GM12878 (cell line): ENCODE data around the gene VAMP3. TPM values are rescaled to one million over a fixed set of nuclear protein-coding genes. Genes with fewer than 3 reads are reported as not detected.
A peak's percentile ranks its signal among the peaks of the same experiment; 100 is the strongest.

ENCODE experiments used
- ATAC-seq: fragments of 200-7000 bp; cut with Tn5 transposase; 3 replicates; pipeline ENCODE4 v1.9.1; 2020; ENCODE audit warnings: mild to moderate bottlenecking, moderate library complexity
- BruUV-seq: library from RNA; stranded (reverse); fragments of 400-500 nt; replicated peaks from 2 replicates; lab custom pipeline; 2021; lab: Mats Ljungman, UMichigan
- CTCF ChIA-PET: fragments of 300-600 bp; sonication (Branson Sonifier 250); formaldehyde crosslinking; extraction: SDS; loops from one replicate; lab custom pipeline; 2021; ENCODE audit warnings: inconsistent platforms; lab: Yijun Ruan, JAX
- POLR2A ChIA-PET: fragments of 350-600 bp; formaldehyde crosslinking; extraction: SDS; loops from one replicate; lab custom pipeline; 2021; ENCODE audit warnings: inconsistent platforms; lab: Charles Lee
- RAD21 ChIA-PET: fragments of 300-600 bp; sonication (Branson Sonifier 250); formaldehyde crosslinking; loops from one replicate; lab custom pipeline; 2023; ENCODE audit warnings: antibody characterized with exemption; ENCODE audit not compliant: unreplicated experiment; lab: Charles Lee
- SMC1A ChIA-PET: fragments of 300-600 bp; sonication (Branson Sonifier 250); formaldehyde crosslinking; loops from one replicate; lab custom pipeline; 2023; ENCODE audit not compliant: unreplicated experiment, uncharacterized antibody; lab: Charles Lee
- DNase-seq: peaks from one replicate; pipeline ENCODE4 v3.0.0-alpha.2; 2011; ENCODE audit warnings: low read depth, low spot score
- FAIRE-seq: peaks from 3 replicates; lab custom pipeline; 2011; peaks lifted over from hg19 to GRCh38; lab: Jason Lieb, UNC
- H2AFZ ChIP-seq: 2 replicates; pipeline ENCODE4 v1.6.0; 2011; ENCODE audit warnings: low read depth, low read length, control low read depth; ENCODE audit not compliant: control insufficient read depth
- H3K27ac ChIP-seq: 2 replicates; pipeline ENCODE4 v1.5.1; 2011; ENCODE audit warnings: control low read depth; ENCODE audit not compliant: control insufficient read depth, insufficient read depth
- H3K27me3 ChIP-seq, 2 experiments: replicated peaks in 1 of 2; 2 replicates each; pipeline versions ENCODE4 v1.6.0 to v1.6.1; 2011; ENCODE audit warnings: low read length in 1 of 2; ENCODE audit not compliant: control insufficient read depth in 2 of 2, insufficient read depth in 2 of 2
- H3K36me3 ChIP-seq, 2 experiments: 2 replicates each; pipeline ENCODE4 v1.5.1; 2011; ENCODE audit warnings: low read length in 1 of 2; ENCODE audit not compliant: control insufficient read depth in 2 of 2, insufficient read depth in 2 of 2
- H3K4me1 ChIP-seq: 2 replicates; pipeline ENCODE4 v1.6.1; 2011; ENCODE audit warnings: mild to moderate bottlenecking, low read length, moderate library complexity, mixed read lengths; ENCODE audit not compliant: control insufficient read depth, insufficient read depth
- H3K4me2 ChIP-seq: 2 replicates; pipeline ENCODE4 v1.6.0; 2011; ENCODE audit warnings: control low read depth; ENCODE audit not compliant: control insufficient read depth, insufficient read depth
- H3K4me3 ChIP-seq: fragments of 200-600 bp; sonication (generic); 2 replicates; pipeline ENCODE4 v1.5.1; 2016
- H3K79me2 ChIP-seq: 2 replicates; pipeline ENCODE4 v1.6.0; 2011; ENCODE audit warnings: low read length; ENCODE audit not compliant: control insufficient read depth, insufficient read depth
- H3K9ac ChIP-seq: 2 replicates; pipeline ENCODE4 v1.8.0; 2011; ENCODE audit warnings: low read length, control low read depth, mixed read lengths; ENCODE audit not compliant: control insufficient read depth, insufficient read depth
- H3K9me3 ChIP-seq: replicated peaks from 3 replicates; pipeline ENCODE4 v1.5.1; 2011; ENCODE audit warnings: mild to moderate bottlenecking, low read length; ENCODE audit not compliant: control insufficient read depth, insufficient read depth
- H4K20me1 ChIP-seq: 2 replicates; pipeline ENCODE4 v1.6.0; 2011; ENCODE audit not compliant: control insufficient read depth, insufficient read depth
- BACH1 ChIP-seq: fragments of 450-650 bp; IDR thresholded peaks from 2 replicates; pipeline ENCODE4 v1.6.1; 2017; ENCODE audit warnings: mild to moderate bottlenecking, borderline replicate concordance
- CTCF ChIP-seq, 3 experiments: IDR thresholded peaks in 2 of 3; conservative IDR thresholded peaks in 1 of 3; 2 replicates each; pipeline ENCODE4 v1.5.1; 2011; ENCODE audit warnings: low read depth in 3 of 3, low read length in 3 of 3, mild to moderate bottlenecking in 3 of 3, control low read depth in 2 of 3, moderate library complexity in 2 of 3, inconsistent platforms in 1 of 3, mixed read lengths in 1 of 3; ENCODE audit not compliant: control insufficient read depth in 2 of 3, insufficient read depth in 1 of 3; ENCODE audit errors: extremely low read depth in 1 of 3
- E4F1 ChIP-seq: fragments of 450-650 bp; IDR thresholded peaks from 2 replicates; pipeline ENCODE4 v1.6.1; 2018; ENCODE audit warnings: borderline replicate concordance, mild to moderate bottlenecking; ENCODE audit not compliant: partially characterized antibody
- FOXK2 ChIP-seq: fragments of 450-650 bp; IDR thresholded peaks from 2 replicates; pipeline ENCODE4 v1.6.1; 2017; ENCODE audit warnings: mild to moderate bottlenecking, moderate library complexity
- KDM1A ChIP-seq: fragments of 200-600 bp; sonication (generic); IDR thresholded peaks from 2 replicates; pipeline ENCODE4 v1.6.1; 2016; ENCODE audit warnings: borderline replicate concordance
- RAD21 ChIP-seq: IDR thresholded peaks from 2 replicates; pipeline ENCODE4 v1.6.1; 2011; ENCODE audit warnings: mild to moderate bottlenecking, low read depth, low read length, moderate library complexity; ENCODE audit not compliant: insufficient read depth
- RELA ChIP-seq: fragments of 450-650 bp; IDR thresholded peaks from 2 replicates; pipeline ENCODE4 v1.8.0; 2014; ENCODE audit warnings: borderline replicate concordance; ENCODE audit not compliant: partially characterized antibody
- RUNX3 ChIP-seq: IDR thresholded peaks from 2 replicates; pipeline ENCODE4 v1.6.1; 2012; ENCODE audit warnings: low read length, inconsistent platforms
- TBL1XR1 ChIP-seq: IDR thresholded peaks from 2 replicates; pipeline ENCODE4 v1.6.1; 2012; ENCODE audit warnings: low read depth, low read length, improper control_type of control experiment
- ZNF217 ChIP-seq: fragments of 450-650 bp; IDR thresholded peaks from 2 replicates; pipeline ENCODE4 v1.6.1; 2017; ENCODE audit warnings: antibody characterized with exemption, mild to moderate bottlenecking
- WGBS: methylation state at CpG from one replicate; pipeline ENCODE4 v1.1.6; 2016; ENCODE audit warnings: low lambda C conversion rate; ENCODE audit not compliant: insufficient replicate concordance, insufficient coverage; ENCODE audit errors: missing lambda C conversion rate; 5-methylcytosine and 5-hydroxymethylcytosine counted together
- in situ Hi-C: fragments of 300-500 bp; cut with MboI; formaldehyde crosslinking; loops from 9 replicates; pipeline ENCODE4 v1.14.3; 2018; ENCODE audit warnings: mixed read lengths
- intact Hi-C: fragments of 100-400 bp; cut with micrococcal nuclease; formaldehyde crosslinking; loops from one replicate; pipeline ENCODE4 v1.14.2; 2022; ENCODE audit not compliant: unreplicated experiment
- polyA plus RNA-seq, 11 experiments: library from polyadenylated mRNA; depleted of rRNA in 4 of 11; unstranded in 6 of 11; stranded (reverse) in 5 of 11; fragments of >200 nt; fragmentation: Nextera tagmentation in 4 of 11; fragmentation: Illumina TruSeq in 1 of 11; extraction: Ambion mirVana in 4 of 11; extraction: Trizol in 1 of 11; gene quantifications; 1 replicate in 1 of 11; 2 replicates in 10 of 11; pipeline versions ENCODE4 v1.2.1 to v1.2.3, GENCODE V29; 2011 to 2016; ENCODE audit warnings: inconsistent platforms in 2 of 11, missing spikeins in 2 of 11, low read depth in 1 of 11
- total RNA-seq, 4 experiments: library from RNA; depleted of rRNA in 3 of 4; stranded (reverse); fragments of >200 nt in 3 of 4; fragmentation: Illumina TruSeq in 1 of 4; extraction: Trizol in 1 of 4; gene quantifications; 2 replicates each; pipeline versions ENCODE4 v1.2.1 to v1.2.3, GENCODE V29; 2013 to 2021

Gene VAMP3
- total and polyA plus RNA-seq, 10 of the 15 experiments (the other 5 are each of a cell fraction or from before 2014, with no cell fraction given): 4.8 to 24.9 (median 9.7) TPM

GRCh38 chr1:7753641-7754040, 17.5 kb upstream of the VAMP3 start:
- peaks cover 0 to 3% of the 10 kb centered on the region in 2 experiments; a peak in 1 of 4 replicates for H3K27me3 ChIP-seq
- H3K9ac ChIP-seq: no peak overlapping the region
- no peaks in the 10 kb centered on the region for H3K79me2 ChIP-seq
- no peaks in the 10 kb centered on the region for H3K36me3 ChIP-seq
- H3K4me1 ChIP-seq: no peaks in the 10 kb centered on the region
- TF ChIP-seq KDM1A (no peak), TBL1XR1 (no peak), BACH1 (no peak)
- ChIA-PET RAD21 (interaction anchor here (3.4 kb wide), 1 partner anchor 85 kb away, joined by 45 read pairs; no protein-coding TSS in a partner anchor), POLR2A (interaction anchor here (0.5 kb wide), 1 partner anchor 637 kb away, joined by 3 read pairs; no protein-coding TSS in a partner anchor), CTCF (interaction anchor here (1.0 to 7.9 kb wide), 21 partner anchors 8 to 263 kb away, joined by 3 to 208 read pairs (median 6); partner anchors contain the start of gene VAMP3), SMC1A (interaction anchor here (0.8 to 4.8 kb wide), 6 partner anchors 9 to 86 kb away, joined by 3 to 55 read pairs (median 4); no protein-coding TSS in a partner anchor)
- WGBS: 29% methylated on average over 3 of the region's 3 CpGs
- in situ Hi-C loops (no loop called here), intact Hi-C loops (loop anchor here (1.0 to 5.0 kb wide), 2 partner anchors 86 to 149 kb away; no protein-coding TSS in a partner anchor)
- no peaks in the 10 kb centered on the region for H3K9me3 ChIP-seq
- ATAC-seq (peak; percentile 21; the same call in 1 of the 3 replicates), DNase-seq (no peak), FAIRE-seq (no peak)
- no peak overlapping the region for H3K27ac ChIP-seq
- H3K4me2 ChIP-seq: no peak overlapping the region; the same call in 1 of the 2 replicates
- no peaks in the 10 kb centered on the region for H4K20me1 ChIP-seq
- H3K4me3 ChIP-seq: no peak overlapping the region
- peak overlapping the region; percentile 77; the same call in 1 of the 2 replicates for H2AFZ ChIP-seq
- BruUV-seq: no TSS peak

- no peaks in the 10 kb centered on the region for H3K4me1 ChIP-seq
These were observed 16.9 kb upstream of the VAMP3 start for GRCh38 chr1:7754234-7754633.

More at GRCh38 chr1:7754234-7754633, 16.9 kb upstream of the VAMP3 start:
- Histone ChIP-seq H3K79me2 (no peaks in the 10 kb centered on the region), H3K4me3 (0 out of 2 replicates have a peak overlapping the region, but pooled peaks have one; percentile 14), H3K9me3 (no peaks in the 10 kb centered on the region), H2AFZ (peak overlapping the region; percentile 77), H3K27me3 (peaks cover 0 to 3% of the 10 kb centered on the region in 2 experiments; a peak in 1 of 4 replicates), H3K36me3 (no peaks in the 10 kb centered on the region), H3K27ac (no peak overlapping the region), H3K4me2 (peak overlapping the region; percentile 61), H3K9ac (no peak overlapping the region), H4K20me1 (no peaks in the 10 kb centered on the region)
- ChIA-PET SMC1A (interaction anchor here (2.4 to 4.8 kb wide), 2 partner anchors 15 to 86 kb away, joined by 6 to 55 read pairs; no protein-coding TSS in a partner anchor), CTCF (interaction anchor here (1.1 to 7.9 kb wide), 7 partner anchors 9 to 87 kb away, joined by 3 to 208 read pairs (median 23); partner anchors contain the start of gene VAMP3), RAD21 (interaction anchor here (3.4 kb wide), 1 partner anchor 86 kb away, joined by 45 read pairs; no protein-coding TSS in a partner anchor), POLR2A (no interaction called here)
- TF ChIP-seq RAD21 (no peak), RELA (no peak), CTCF (IDR thresholded peaks at IDR 0.05 in 2 of 3, conservative IDR thresholded peaks at IDR 0.05 in 1 of 3; ENCODE audit: control insufficient read depth in 2 of 3, extremely low read depth in 1 of 3, insufficient read depth in 1 of 3, low read depth in 3 of 3, low read length in 3 of 3) (no peak), ZNF217 (no peak), FOXK2 (no peak), RUNX3 (no peak), E4F1 (no peak)
- no TSS peak for BruUV-seq
- WGBS: 9% methylated on average over 3 of the region's 3 CpGs
- ATAC-seq: no peak
- no peak for DNase-seq
- in situ Hi-C loops: no loop called here
- peak; percentile 18 for FAIRE-seq
- intact Hi-C loops: loop anchor here (5.0 kb wide), 1 partner anchor 148 kb away; no protein-coding TSS in a partner anchor
